T-cell (primary cell): ENCODE data around the gene TMEM255B. TPM values are rescaled to one million over a fixed set of nuclear protein-coding genes. Genes with fewer than 3 reads are reported as not detected.

Experiments
- ATAC-seq, 4 experiments: fragments of 200-7000 bp in 3 of 4; fragments of 150-1000 bp in 1 of 4; cut with Tn5 transposase; replicated peaks in 1 of 4; 1 replicate in 3 of 4; 2 replicates in 1 of 4; pipeline ENCODE4 v1.10.0; 2021; ENCODE audit warnings: moderate library complexity in 3 of 4, mild to moderate bottlenecking in 2 of 4, moderate number of reproducible peaks in 1 of 4
- CTCF ChIA-PET, 2 donors: fragments of 300-600 bp; sonication (Branson Sonifier 250); formaldehyde crosslinking; loops; one replicate each; lab custom pipeline; 2022; ENCODE audit warnings: antibody characterized with exemption in 2 of 2; lab: Charles Lee
- POLR2A ChIA-PET, 2 donors: fragments of 300-600 bp; sonication (Branson Sonifier 250); formaldehyde crosslinking; loops; one replicate each; lab custom pipeline; 2022; ENCODE audit warnings: antibody characterized with exemption in 2 of 2; lab: Charles Lee
- DNase-seq, 35 experiments: peaks; one replicate each; pipeline versions ENCODE4 v3.0.0 to v3.0.0-alpha.2; 2013 to 2023
- H3K27ac ChIP-seq: one replicate; pipeline ENCODE4 v1.5.1; 2013; ENCODE audit warnings: low read length
- H3K27me3 ChIP-seq, 2 experiments: replicated peaks in 1 of 2; 1 replicate in 1 of 2; 2 replicates in 1 of 2; pipeline versions ENCODE4 v1.6.1 to v1.7.0; 2013; ENCODE audit warnings: low read length in 1 of 2, mixed read lengths in 1 of 2; ENCODE audit not compliant: control insufficient read depth in 2 of 2, insufficient read depth in 2 of 2; ENCODE audit errors: extremely low read depth in 1 of 2
- H3K36me3 ChIP-seq, 2 donors: 1 replicate in 1 of 2; 2 replicates in 1 of 2; pipeline versions ENCODE4 v1.6.1 to v1.7.0; 2013; ENCODE audit warnings: low read length in 1 of 2; ENCODE audit not compliant: control insufficient read depth in 2 of 2, insufficient read depth in 1 of 2; ENCODE audit errors: extremely low read depth in 1 of 2
- H3K4me1 ChIP-seq, 2 experiments: 1 replicate in 1 of 2; 2 replicates in 1 of 2; pipeline versions ENCODE4 v1.6.1 to v1.7.0; 2013; ENCODE audit warnings: low read length in 2 of 2, mixed read lengths in 1 of 2; ENCODE audit not compliant: insufficient read depth in 2 of 2, control insufficient read depth in 1 of 2; ENCODE audit errors: extremely low read depth in 1 of 2
- H3K4me3 ChIP-seq, 2 donors: 1 replicate in 1 of 2; 2 replicates in 1 of 2; pipeline versions ENCODE4 v1.5.1 to v1.7.0; 2013; ENCODE audit warnings: mild to moderate bottlenecking in 2 of 2, low read length in 1 of 2, moderate library complexity in 1 of 2; ENCODE audit not compliant: control insufficient read depth in 1 of 2; ENCODE audit errors: extremely low read depth in 1 of 2
- H3K9me3 ChIP-seq: 2 replicates; pipeline ENCODE4 v1.7.0; 2013
- H3K27ac Mint-ChIP-seq, 2 donors: one replicate each; pipeline ENCODE4 v1.8.0; 2020 to 2021; ENCODE audit warnings: mild to moderate bottlenecking in 2 of 2, mixed read lengths in 2 of 2
- H3K27me3 Mint-ChIP-seq, 2 donors: one replicate each; pipeline ENCODE4 v1.8.0; 2021 to 2022; ENCODE audit warnings: mixed read lengths in 2 of 2
- H3K36me3 Mint-ChIP-seq: one replicate; pipeline ENCODE4 v1.8.0; 2021; ENCODE audit warnings: mixed read lengths
- H3K4me1 Mint-ChIP-seq, 3 donors: one replicate each; pipeline ENCODE4 v1.8.0; 2020 to 2022; ENCODE audit warnings: mixed read lengths in 3 of 3, mild to moderate bottlenecking in 1 of 3
- H3K4me3 Mint-ChIP-seq, 3 donors: one replicate each; pipeline ENCODE4 v1.8.0; 2020 to 2022; ENCODE audit warnings: mild to moderate bottlenecking in 3 of 3, mixed read lengths in 3 of 3, moderate library complexity in 3 of 3
- H3K9me3 Mint-ChIP-seq, 3 donors: one replicate each; pipeline ENCODE4 v1.8.0; 2020 to 2022; ENCODE audit warnings: mixed read lengths in 3 of 3
- WGBS: methylation state at CpG from one replicate; pipeline ENCODE4 v1.1.5; 2013; ENCODE audit warnings: missing lambda C conversion rate; ENCODE audit not compliant: insufficient coverage; 5-methylcytosine and 5-hydroxymethylcytosine counted together
- total RNA-seq, 35 experiments: library from RNA in 6 of 35; stranded (reverse) in 6 of 35; fragments of 120-200 nt in 1 of 35; gene quantifications; one replicate each; pipeline versions ENCODE4 v1.2.1 to v1.2.4 and lab custom pipeline; 2013 to 2026

TMEM255B gene
- total RNA-seq, 5 donors from 2014 or later (not counting 1 experiment from before 2014, with no cell fraction given): 0.76 to 1.2 (median 0.89) TPM

- H3K4me1 Mint-ChIP-seq: peaks cover 0 to 2% (median 2%) of the 10 kb centered on the region in 3 donors
- H3K27me3 Mint-ChIP-seq: peaks cover 0 to 2% of the 10 kb centered on the region in 2 donors
- no peaks in the 10 kb centered on the region for H3K36me3 ChIP-seq
- WGBS: 85% methylated on average over 11 of the region's 11 CpGs
- H3K27ac ChIP-seq: no peak overlapping the region
- no peaks in the 10 kb centered on the region for H3K36me3 Mint-ChIP-seq
- H3K27ac Mint-ChIP-seq: no peak overlapping the region
- ChIA-PET CTCF (no interaction called here), POLR2A (no interaction called here)
- no peak for ATAC-seq
- H3K9me3 ChIP-seq: no peaks in the 10 kb centered on the region
- no peak overlapping the region for H3K4me3 Mint-ChIP-seq
- peaks cover 0 to 44% of the 10 kb centered on the region in 2 experiments for H3K27me3 ChIP-seq
- H3K4me1 ChIP-seq: peaks cover 0 to 2% of the 10 kb centered on the region in 2 experiments
- DNase-seq: no peak
- no peak overlapping the region for H3K4me3 ChIP-seq
- H3K9me3 Mint-ChIP-seq: peaks cover 0 to 4% (median 0%) of the 10 kb centered on the region in 3 donors
These were observed 47.1 kb downstream of the TMEM255B start for GRCh38 chr13:113806104-113806471.

GRCh38 chr13:113806526-113806925 is 47.5 kb downstream of the TMEM255B start:
- Mint-ChIP-seq H3K9me3 (peaks cover 0 to 4% (median 0%) of the 10 kb centered on the region in 3 donors), H3K36me3 (no peaks in the 10 kb centered on the region), H3K27me3 (peaks cover 0 to 2% of the 10 kb centered on the region in 2 donors), H3K27ac (no peak overlapping the region), H3K4me3 (no peak overlapping the region), H3K4me1 (peaks cover 0 to 2% (median 2%) of the 10 kb centered on the region in 3 donors)
- peaks cover 0 to 2% of the 10 kb centered on the region in 2 experiments for H3K4me1 ChIP-seq
- no peaks in the 10 kb centered on the region for H3K9me3 ChIP-seq
- ChIA-PET CTCF (no interaction called here), POLR2A (no interaction called here)
- no peak for DNase-seq
- H3K36me3 ChIP-seq: no peaks in the 10 kb centered on the region
- ATAC-seq: no peak
- H3K27ac ChIP-seq: no peak overlapping the region
- H3K27me3 ChIP-seq: peaks cover 0 to 44% of the 10 kb centered on the region in 2 experiments
- no peak overlapping the region for H3K4me3 ChIP-seq
- 98% methylated on average over 9 of the region's 13 CpGs for WGBS

- ChIA-PET POLR2A (no interaction called here), CTCF (no interaction called here)
- Mint-ChIP-seq H3K4me3 (no peak overlapping the region), H3K9me3 (peaks cover 0 to 4% (median 0%) of the 10 kb centered on the region in 3 donors), H3K36me3 (no peaks in the 10 kb centered on the region), H3K27ac (no peak overlapping the region), H3K27me3 (no peaks in the 10 kb centered on the region), H3K4me1 (peaks cover 0 to 2% (median 2%) of the 10 kb centered on the region in 3 donors)
- Histone ChIP-seq H3K4me1 (no peaks in the 10 kb centered on the region), H3K27ac (no peak overlapping the region), H3K9me3 (no peaks in the 10 kb centered on the region), H3K27me3 (peaks cover 0 to 34% of the 10 kb centered on the region in 2 experiments), H3K4me3 (no peak overlapping the region), H3K36me3 (no peaks in the 10 kb centered on the region)
- 77% methylated on average over 3 of the region's 12 CpGs for WGBS
- DNase-seq (no peak), ATAC-seq (no peak)
These were observed 49.2 kb downstream of the TMEM255B start for GRCh38 chr13:113808058-113808834.

- no peaks in the 10 kb centered on the region for H3K36me3 Mint-ChIP-seq
- H3K4me1 ChIP-seq: no peaks in the 10 kb centered on the region
- no peak overlapping the region for H3K4me3 Mint-ChIP-seq
- 52% methylated on average over 2 of the region's 2 CpGs for WGBS
- no peaks in the 10 kb centered on the region for H3K36me3 ChIP-seq
- H3K9me3 ChIP-seq: no peaks in the 10 kb centered on the region
- H3K4me3 ChIP-seq: no peak overlapping the region
- H3K27me3 ChIP-seq: peaks cover 0 to 27% of the 10 kb centered on the region in 2 experiments
- no peak overlapping the region for H3K27ac Mint-ChIP-seq
- no peak overlapping the region for H3K27ac ChIP-seq
- H3K4me1 Mint-ChIP-seq: peaks cover 0 to 3% (median 2%) of the 10 kb centered on the region in 3 donors
- peaks cover 0 to 4% (median 0%) of the 10 kb centered on the region in 3 donors for H3K9me3 Mint-ChIP-seq
- H3K27me3 Mint-ChIP-seq: no peaks in the 10 kb centered on the region
- ATAC-seq (no peak), DNase-seq (no peak)
- ChIA-PET CTCF (no interaction called here), POLR2A (no interaction called here)
These were observed 50.9 kb downstream of the TMEM255B start for GRCh38 chr13:113809934-113810333.

- no peak overlapping the region for H3K4me3 ChIP-seq
- no peaks in the 10 kb centered on the region for H3K36me3 ChIP-seq
- H3K27ac Mint-ChIP-seq: no peak overlapping the region
- H3K9me3 ChIP-seq: no peaks in the 10 kb centered on the region
- H3K27me3 ChIP-seq: peaks cover 0 to 22% of the 10 kb centered on the region in 2 experiments
- H3K27ac ChIP-seq: no peak overlapping the region
- no peak overlapping the region for H3K4me3 Mint-ChIP-seq
- ChIA-PET CTCF (no interaction called here), POLR2A (no interaction called here)
- H3K4me1 Mint-ChIP-seq: peaks cover 4 to 8% (median 6%) of the 10 kb centered on the region in 3 donors
- no peaks in the 10 kb centered on the region for H3K27me3 Mint-ChIP-seq
- peaks cover 0 to 4% (median 0%) of the 10 kb centered on the region in 3 donors for H3K9me3 Mint-ChIP-seq
- DNase-seq (no peak), ATAC-seq (no peak)
- H3K36me3 Mint-ChIP-seq: no peaks in the 10 kb centered on the region
- 89% methylated on average over 13 of the region's 14 CpGs for WGBS
- peaks cover 0 to 4% of the 10 kb centered on the region in 2 experiments for H3K4me1 ChIP-seq
These were observed 51.6 kb downstream of the TMEM255B start for GRCh38 chr13:113810640-113811039.

- Histone ChIP-seq H3K36me3 (no peaks in the 10 kb centered on the region), H3K27me3 (peaks cover 0 to 19% of the 10 kb centered on the region in 2 experiments), H3K9me3 (no peaks in the 10 kb centered on the region), H3K27ac (no peak overlapping the region), H3K4me3 (no peak overlapping the region), H3K4me1 (peaks cover under 1 to 11% of the 10 kb centered on the region in 2 experiments)
- Mint-ChIP-seq H3K4me3 (no peak overlapping the region), H3K36me3 (no peaks in the 10 kb centered on the region), H3K27me3 (no peaks in the 10 kb centered on the region), H3K27ac (no peak overlapping the region), H3K9me3 (peaks cover 0 to 4% (median 0%) of the 10 kb centered on the region in 3 donors), H3K4me1 (peaks cover 11 to 15% (median 12%) of the 10 kb centered on the region in 3 donors)
- no peak for ATAC-seq
- no peak for DNase-seq
- ChIA-PET POLR2A (no interaction called here), CTCF (no interaction called here)
- 82% methylated on average over 6 of the region's 30 CpGs for WGBS
These were observed 52.3 kb downstream of the TMEM255B start for GRCh38 chr13:113811081-113811928.
